ENCODE data around the gene TRIM8. TPM values are rescaled to one million over a fixed set of nuclear protein-coding genes. Genes with fewer than 3 reads are reported as not detected.
A peak's percentile ranks its signal among the peaks of the same experiment; 100 is the strongest.

Gene TRIM8
- total and polyA plus RNA-seq, 9 donors = 35.2 to 96.6 (median 79.8) TPM

DNA sequence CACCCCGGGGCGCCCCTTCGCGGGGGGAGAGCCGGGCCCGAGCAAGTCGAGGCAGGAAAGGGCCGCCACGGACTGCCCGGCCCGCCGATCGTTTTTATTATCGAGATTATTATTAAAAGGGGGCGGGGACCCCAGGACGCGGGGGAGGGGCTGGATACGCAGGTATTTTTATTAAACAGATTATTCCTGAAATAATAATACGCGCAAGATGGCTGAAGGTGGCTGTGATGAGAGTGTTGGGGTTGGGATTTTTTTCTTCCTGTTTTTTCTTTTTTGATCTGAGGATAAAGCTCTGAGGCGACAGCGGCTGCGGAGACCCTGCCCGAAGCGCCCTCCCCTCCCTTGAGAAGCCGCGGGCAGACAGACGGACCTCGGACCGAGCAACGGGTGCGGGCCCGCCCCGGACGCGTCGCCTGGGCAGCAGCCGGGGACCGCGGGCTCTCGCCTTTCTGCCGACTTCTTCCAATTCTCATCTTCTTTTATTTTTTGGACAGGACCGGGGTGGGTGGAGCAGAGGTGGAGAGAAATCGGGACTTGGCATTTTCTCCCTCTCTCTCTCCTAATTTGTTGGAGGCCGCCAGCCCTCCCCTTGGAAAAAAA is 1.4 kb upstream of the TRIM8 start:
- H3K36me3 ChIP-seq (ENCODE audit: control insufficient read depth, insufficient read depth, low read length) = peaks cover 12% of the 10 kb centered on the region
- no peaks in the 10 kb centered on the region for H3K9me3 ChIP-seq (replicated peaks; ENCODE audit: control insufficient read depth, low read depth, low read length)
- peak overlapping the region; percentile 99 for H3K27ac ChIP-seq (ENCODE audit: low read length)
- 2% methylated on average over 8 of the region's 45 CpGs for WGBS (ENCODE audit: insufficient coverage)
- DNase-seq = peak; percentile 96
- peaks cover 22% of the 10 kb centered on the region for H3K4me1 ChIP-seq (ENCODE audit: control insufficient read depth, insufficient read depth, low read length)
- H3K4me3 ChIP-seq (ENCODE audit: low read length) = peak overlapping the region; percentile 68
- H3K27me3 ChIP-seq (ENCODE audit: control insufficient read depth, insufficient read depth, low read length) = no peaks in the 10 kb centered on the region

DNA sequence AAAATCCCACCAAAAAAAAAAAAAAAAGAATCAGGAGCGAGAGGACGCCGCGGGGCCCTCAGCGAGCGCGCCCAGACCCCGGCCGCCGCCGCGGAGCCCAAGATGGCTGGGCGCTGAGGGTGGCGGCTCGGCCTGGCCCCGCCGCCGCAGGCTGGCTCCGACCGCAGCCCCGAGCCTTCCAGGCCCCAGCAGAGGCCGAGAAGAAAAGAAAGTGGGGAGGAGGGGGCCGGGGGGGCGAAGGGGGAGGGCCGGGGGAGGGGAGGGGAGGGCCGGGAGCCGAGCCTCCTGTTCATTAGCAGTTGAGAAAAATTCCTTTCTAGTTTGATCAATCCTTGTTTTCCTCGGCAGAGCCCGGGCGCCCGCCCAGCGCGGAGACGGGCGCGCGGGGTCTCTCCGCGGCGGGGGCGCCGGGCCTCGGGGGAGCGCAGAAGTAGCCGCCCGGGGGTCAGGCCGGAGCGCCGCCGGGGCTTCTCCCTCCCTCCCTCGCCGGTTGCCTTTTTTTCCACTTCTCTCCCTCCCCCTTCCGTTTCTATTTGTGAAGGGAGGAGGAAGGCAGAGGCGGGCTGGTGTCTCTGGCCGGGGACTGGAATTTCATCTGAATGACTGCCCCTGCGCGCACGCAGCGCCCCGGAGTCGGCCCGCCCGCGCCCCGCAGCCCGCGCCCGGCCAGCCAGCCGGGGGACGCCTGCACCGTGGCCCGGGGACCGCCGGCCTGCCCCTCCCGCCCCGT is 778 bp upstream of the TRIM8 start:
- DNase-seq = peak; percentile 95
- WGBS (ENCODE audit: insufficient coverage) = under 1% methylated on average over 33 of the region's 76 CpGs
- Histone ChIP-seq H3K27ac (ENCODE audit: low read length) (peak overlapping the region; percentile 99), H3K4me1 (ENCODE audit: control insufficient read depth, insufficient read depth, low read length) (peaks cover 29% of the 10 kb centered on the region), H3K4me3 (ENCODE audit: low read length) (peak overlapping the region; percentile 68), H3K27me3 (ENCODE audit: control insufficient read depth, insufficient read depth, low read length) (no peaks in the 10 kb centered on the region), H3K36me3 (ENCODE audit: control insufficient read depth, insufficient read depth, low read length) (peaks cover 16% of the 10 kb centered on the region), H3K9me3 (replicated peaks; ENCODE audit: control insufficient read depth, low read depth, low read length) (no peaks in the 10 kb centered on the region)

DNA sequence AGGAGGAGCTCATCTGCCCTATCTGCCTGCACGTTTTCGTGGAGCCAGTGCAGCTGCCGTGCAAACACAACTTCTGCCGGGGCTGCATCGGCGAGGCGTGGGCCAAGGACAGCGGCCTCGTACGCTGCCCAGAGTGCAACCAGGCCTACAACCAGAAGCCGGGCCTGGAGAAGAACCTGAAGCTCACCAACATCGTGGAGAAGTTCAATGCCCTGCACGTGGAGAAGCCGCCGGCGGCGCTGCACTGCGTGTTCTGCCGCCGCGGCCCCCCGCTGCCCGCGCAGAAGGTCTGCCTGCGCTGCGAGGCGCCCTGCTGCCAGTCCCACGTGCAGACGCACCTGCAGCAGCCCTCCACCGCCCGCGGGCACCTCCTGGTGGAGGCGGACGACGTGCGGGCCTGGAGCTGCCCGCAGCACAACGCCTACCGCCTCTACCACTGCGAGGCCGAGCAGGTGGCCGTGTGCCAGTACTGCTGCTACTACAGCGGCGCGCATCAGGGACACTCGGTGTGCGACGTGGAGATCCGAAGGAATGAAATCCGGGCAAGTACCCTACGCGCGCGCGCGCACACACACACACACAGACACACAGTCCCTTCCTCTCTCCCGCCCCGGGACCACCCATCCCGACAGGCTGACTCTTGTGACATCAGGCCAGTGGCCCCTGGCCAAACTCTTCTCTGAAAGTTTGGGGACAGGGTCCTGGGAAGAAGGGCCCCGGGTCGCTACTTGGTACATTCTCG is 538 bp downstream of the TRIM8 start:
- no peaks in the 10 kb centered on the region for H3K27me3 ChIP-seq (ENCODE audit: control insufficient read depth, insufficient read depth, low read length)
- peak; percentile 88 for DNase-seq
- WGBS (ENCODE audit: insufficient coverage) = under 1% methylated on average over 60 of the region's 62 CpGs
- H3K27ac ChIP-seq (ENCODE audit: low read length) = peak overlapping the region; percentile 99
- peaks cover 42% of the 10 kb centered on the region for H3K4me1 ChIP-seq (ENCODE audit: control insufficient read depth, insufficient read depth, low read length)
- no peaks in the 10 kb centered on the region for H3K9me3 ChIP-seq (replicated peaks; ENCODE audit: control insufficient read depth, low read depth, low read length)
- peak overlapping the region; percentile 68 for H3K4me3 ChIP-seq (ENCODE audit: low read length)
- peaks cover 22% of the 10 kb centered on the region for H3K36me3 ChIP-seq (ENCODE audit: control insufficient read depth, insufficient read depth, low read length)

DNA sequence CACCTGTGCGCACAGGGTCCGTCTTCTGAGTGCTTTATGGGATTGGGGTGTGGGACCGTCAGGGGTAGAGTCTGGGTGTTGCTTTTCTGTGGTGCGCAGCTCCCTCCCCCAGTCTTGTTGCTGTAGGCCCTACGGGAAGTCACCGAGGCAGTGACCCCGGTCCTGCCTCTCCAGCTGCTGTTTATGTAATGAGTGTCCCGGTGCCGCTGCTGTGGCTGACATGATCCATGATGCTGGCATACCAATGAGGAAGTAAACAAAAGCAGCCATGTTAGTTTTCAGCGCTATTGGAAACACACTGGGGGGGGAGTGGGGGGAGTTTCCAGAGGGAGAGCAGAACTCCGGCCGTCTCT is 1.1 kb downstream of the TRIM8 start:
- WGBS (ENCODE audit: insufficient coverage) = 0% methylated on average over 12 of the region's 12 CpGs
- peaks cover 47% of the 10 kb centered on the region for H3K4me1 ChIP-seq (ENCODE audit: control insufficient read depth, insufficient read depth, low read length)
- peak; percentile 92 for DNase-seq
- no peaks in the 10 kb centered on the region for H3K27me3 ChIP-seq (ENCODE audit: control insufficient read depth, insufficient read depth, low read length)
- peaks cover 25% of the 10 kb centered on the region for H3K36me3 ChIP-seq (ENCODE audit: control insufficient read depth, insufficient read depth, low read length)
- H3K27ac ChIP-seq (ENCODE audit: low read length) = peak overlapping the region; percentile 99
- peak overlapping the region; percentile 68 for H3K4me3 ChIP-seq (ENCODE audit: low read length)
- H3K9me3 ChIP-seq (replicated peaks; ENCODE audit: control insufficient read depth, low read depth, low read length) = no peaks in the 10 kb centered on the region

DNA sequence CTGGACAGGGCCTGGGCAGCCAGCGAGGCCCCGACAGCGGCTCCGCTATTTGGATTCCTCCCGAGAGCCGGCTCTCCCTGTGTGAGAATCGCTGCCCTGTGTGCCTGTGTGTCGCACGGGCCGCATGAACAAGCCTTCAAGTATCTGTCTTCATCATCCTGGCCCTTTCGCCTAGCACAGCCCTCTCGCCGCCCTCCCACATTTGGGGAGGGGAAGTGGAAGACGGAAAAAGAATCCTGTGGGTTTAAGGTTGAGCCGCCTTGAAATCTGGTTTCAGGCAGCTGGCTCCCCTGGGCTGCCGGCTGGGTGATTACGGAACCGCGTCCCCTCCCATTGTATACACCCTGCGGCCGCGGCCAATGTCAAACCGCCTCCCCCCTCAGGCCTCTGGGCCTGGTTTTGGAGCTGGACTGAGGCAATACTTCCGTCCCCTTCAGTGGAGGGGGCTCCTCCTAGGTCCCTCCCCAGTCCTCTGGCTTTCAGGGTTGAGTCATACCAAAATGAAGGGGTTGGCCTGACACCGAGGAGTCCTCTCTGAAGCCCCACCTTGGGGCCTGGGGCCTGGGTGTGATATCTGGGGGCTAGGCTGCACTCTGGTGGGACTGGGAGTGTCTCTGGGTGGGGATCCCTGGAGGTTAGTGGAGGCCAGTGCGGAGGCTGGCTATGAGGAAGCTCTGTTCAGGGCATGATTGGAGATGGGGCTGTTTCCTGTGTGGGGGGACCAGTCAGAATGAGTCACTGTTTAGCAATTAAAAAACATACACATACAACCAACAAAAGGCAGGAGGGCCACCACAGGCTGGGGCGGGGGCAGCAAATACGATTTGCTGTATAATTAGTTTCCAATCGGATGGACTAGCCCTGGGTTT is 1.7 kb downstream of the TRIM8 start:
- WGBS (ENCODE audit: insufficient coverage) = 0% methylated on average over 23 of the region's 29 CpGs
- DNase-seq = peak; percentile 98
- peaks cover 31% of the 10 kb centered on the region for H3K36me3 ChIP-seq (ENCODE audit: control insufficient read depth, insufficient read depth, low read length)
- H3K27ac ChIP-seq (ENCODE audit: low read length) = peak overlapping the region; percentile 99
- peak overlapping the region; percentile 68 for H3K4me3 ChIP-seq (ENCODE audit: low read length)
- no peaks in the 10 kb centered on the region for H3K27me3 ChIP-seq (ENCODE audit: control insufficient read depth, insufficient read depth, low read length)
- H3K9me3 ChIP-seq (replicated peaks; ENCODE audit: control insufficient read depth, low read depth, low read length) = no peaks in the 10 kb centered on the region
- peaks cover 54% of the 10 kb centered on the region for H3K4me1 ChIP-seq (ENCODE audit: control insufficient read depth, insufficient read depth, low read length)

DNA sequence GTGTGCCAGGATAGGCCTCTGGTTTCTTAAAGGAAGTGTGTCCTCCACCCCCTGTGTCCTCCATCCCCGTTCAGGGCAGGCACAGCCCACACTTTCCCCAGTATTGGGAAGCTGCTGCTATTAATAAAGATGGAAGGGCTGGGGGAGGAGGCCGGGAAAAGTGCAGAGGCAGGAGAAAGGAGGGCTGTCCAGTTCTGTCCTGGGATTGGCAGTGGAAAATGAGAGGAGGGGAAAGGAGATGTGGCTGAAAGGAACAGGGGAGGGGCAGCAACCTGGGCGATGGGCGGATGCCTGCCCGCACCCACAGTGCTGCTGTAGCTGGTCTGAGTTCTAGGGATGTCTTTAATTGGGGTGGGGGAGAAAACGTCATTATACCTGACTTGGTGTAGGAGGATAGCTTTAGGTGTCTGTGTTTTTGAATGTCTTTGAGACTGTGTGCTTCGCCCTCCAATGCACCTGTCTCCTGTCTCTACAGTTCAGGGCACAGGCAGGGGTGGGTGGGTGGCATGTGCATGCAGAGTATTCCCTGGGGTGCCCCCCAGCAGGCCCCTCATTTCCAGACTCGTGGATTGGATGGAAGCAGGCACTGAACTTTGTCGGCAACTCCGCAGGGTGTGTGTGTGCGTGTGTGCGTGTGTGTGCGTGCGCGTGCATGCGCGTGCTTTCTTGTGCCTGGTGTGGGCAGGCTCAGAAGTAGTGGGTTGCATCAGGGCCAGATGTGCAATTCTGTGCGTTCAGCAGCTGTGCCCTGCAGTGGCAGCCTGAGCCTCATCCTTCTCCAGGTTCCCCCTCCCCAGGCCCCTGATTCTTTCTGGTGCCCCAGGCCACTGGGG is 2.5 kb downstream of the TRIM8 start:
- Histone ChIP-seq H3K36me3 (ENCODE audit: control insufficient read depth, insufficient read depth, low read length) (peaks cover 40% of the 10 kb centered on the region), H3K4me1 (ENCODE audit: control insufficient read depth, insufficient read depth, low read length) (peaks cover 60% of the 10 kb centered on the region), H3K9me3 (replicated peaks; ENCODE audit: control insufficient read depth, low read depth, low read length) (no peaks in the 10 kb centered on the region), H3K27me3 (ENCODE audit: control insufficient read depth, insufficient read depth, low read length) (no peaks in the 10 kb centered on the region), H3K27ac (ENCODE audit: low read length) (peak overlapping the region; percentile 99), H3K4me3 (ENCODE audit: low read length) (peak overlapping the region; percentile 68)
- WGBS (ENCODE audit: insufficient coverage) = 8% methylated on average over 8 of the region's 18 CpGs
- DNase-seq = peak; percentile 93

DNA sequence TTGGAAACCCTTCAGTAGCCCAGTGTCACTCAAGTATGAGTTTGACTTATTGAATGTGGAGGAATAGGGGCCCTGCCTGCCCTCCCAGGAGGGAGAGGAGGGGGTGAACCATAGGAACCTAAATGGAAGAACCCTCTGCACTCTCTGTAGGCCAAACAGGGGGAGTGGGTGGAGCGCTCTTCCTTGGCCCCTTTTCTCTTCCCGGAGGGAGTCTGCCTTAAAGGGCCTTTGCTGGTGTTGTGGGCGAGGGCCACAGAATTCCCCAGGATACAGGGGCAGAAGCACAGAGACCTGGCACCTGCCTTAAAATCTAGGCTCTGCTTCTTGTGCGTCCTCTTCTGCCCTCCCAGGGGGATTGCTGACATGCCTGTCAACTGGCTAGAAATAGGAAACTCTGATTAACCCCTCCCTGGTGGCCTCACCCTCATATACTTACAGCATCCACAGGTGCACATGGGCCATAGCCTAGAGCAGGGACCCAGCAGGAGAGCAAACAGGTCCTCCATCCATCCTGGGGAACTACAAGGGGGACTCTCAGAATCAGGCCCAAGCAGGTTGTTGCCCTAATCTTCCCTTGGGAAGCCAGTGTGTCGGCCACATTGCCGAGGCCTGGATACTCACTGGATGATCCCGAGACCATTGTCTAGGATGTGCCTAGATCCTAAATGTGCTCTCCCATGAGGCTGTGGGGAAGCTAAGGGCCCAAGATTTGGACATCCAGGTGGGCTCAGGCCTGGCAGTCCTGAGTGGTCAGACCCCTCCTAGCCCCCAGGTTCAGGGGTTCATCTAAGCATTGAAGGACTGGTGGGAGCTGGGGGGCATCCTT is 3.4 kb downstream of the TRIM8 start:
- no peaks in the 10 kb centered on the region for H3K9me3 ChIP-seq (replicated peaks; ENCODE audit: control insufficient read depth, low read depth, low read length)
- H3K4me1 ChIP-seq (ENCODE audit: control insufficient read depth, insufficient read depth, low read length) = peaks cover 64% of the 10 kb centered on the region
- no peaks in the 10 kb centered on the region for H3K27me3 ChIP-seq (ENCODE audit: control insufficient read depth, insufficient read depth, low read length)
- H3K36me3 ChIP-seq (ENCODE audit: control insufficient read depth, insufficient read depth, low read length) = peaks cover 47% of the 10 kb centered on the region
- no peak for DNase-seq
- 56% methylated on average over 3 of the region's 7 CpGs for WGBS (ENCODE audit: insufficient coverage)
- H3K4me3 ChIP-seq (ENCODE audit: low read length) = peak overlapping the region; percentile 68
- peak overlapping the region; percentile 99 for H3K27ac ChIP-seq (ENCODE audit: low read length)

DNA sequence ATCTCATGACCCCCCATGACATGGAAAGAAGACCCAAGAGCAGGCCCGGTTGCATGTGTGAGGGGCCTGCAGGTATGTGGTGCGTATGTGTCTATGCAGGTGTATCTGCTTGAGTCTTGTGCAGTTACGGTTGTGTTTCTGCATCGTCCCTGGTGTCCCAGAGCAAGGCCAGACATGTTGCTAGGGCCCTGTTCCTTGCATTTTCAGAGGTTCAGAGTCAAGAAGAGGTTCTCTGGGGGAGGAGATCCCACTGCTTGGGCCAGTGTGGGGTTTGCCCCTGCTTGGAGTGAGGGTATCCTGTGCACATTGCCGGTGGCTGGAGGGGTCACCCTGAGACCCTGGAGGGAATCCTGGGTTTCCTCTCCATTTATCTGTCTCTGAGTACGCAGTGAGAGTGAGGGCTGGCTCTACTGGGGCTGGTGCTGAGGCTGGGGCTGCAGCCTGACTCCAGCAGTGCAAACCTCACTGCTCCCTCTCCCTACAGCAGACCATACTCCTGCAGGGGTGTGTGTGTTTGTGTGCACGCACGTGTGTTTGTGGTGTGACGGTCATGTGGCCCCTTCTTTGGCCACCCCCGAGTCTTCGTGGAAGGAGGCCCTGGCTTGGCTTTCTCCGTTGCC is 4.1 kb downstream of the TRIM8 start:
- H3K9me3 ChIP-seq (replicated peaks; ENCODE audit: control insufficient read depth, low read depth, low read length) = no peaks in the 10 kb centered on the region
- no peak for DNase-seq
- H3K4me1 ChIP-seq (ENCODE audit: control insufficient read depth, insufficient read depth, low read length) = peaks cover 68% of the 10 kb centered on the region
- no peak overlapping the region for H3K27ac ChIP-seq (ENCODE audit: low read length)
- H3K4me3 ChIP-seq (ENCODE audit: low read length) = no peak overlapping the region
- H3K36me3 ChIP-seq (ENCODE audit: control insufficient read depth, insufficient read depth, low read length) = peaks cover 52% of the 10 kb centered on the region
- no peaks in the 10 kb centered on the region for H3K27me3 ChIP-seq (ENCODE audit: control insufficient read depth, insufficient read depth, low read length)
- WGBS (ENCODE audit: insufficient coverage) = 52% methylated on average over 8 of the region's 12 CpGs
